ENCODE measurements around the gene C6orf47. TPM values are rescaled to one million over a fixed set of nuclear protein-coding genes. Genes with fewer than 3 reads are reported as not detected.
"Not testable (repeated sequence)": the region's sequence is repeated elsewhere in the genome, so short reads cannot be mapped to it uniquely, and the experiment has no call there.

Gene C6orf47, protein sequence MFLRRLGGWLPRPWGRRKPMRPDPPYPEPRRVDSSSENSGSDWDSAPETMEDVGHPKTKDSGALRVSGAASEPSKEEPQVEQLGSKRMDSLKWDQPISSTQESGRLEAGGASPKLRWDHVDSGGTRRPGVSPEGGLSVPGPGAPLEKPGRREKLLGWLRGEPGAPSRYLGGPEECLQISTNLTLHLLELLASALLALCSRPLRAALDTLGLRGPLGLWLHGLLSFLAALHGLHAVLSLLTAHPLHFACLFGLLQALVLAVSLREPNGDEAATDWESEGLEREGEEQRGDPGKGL
- total RNA-seq, result 10 to 100 TPM in 1 of 2 donors, 1 to 10 TPM in 1; 8.1 to 10.8 TPM
- 1 to 10 TPM; 2.0 to 6.7 TPM for polyA plus RNA-seq

DNA sequence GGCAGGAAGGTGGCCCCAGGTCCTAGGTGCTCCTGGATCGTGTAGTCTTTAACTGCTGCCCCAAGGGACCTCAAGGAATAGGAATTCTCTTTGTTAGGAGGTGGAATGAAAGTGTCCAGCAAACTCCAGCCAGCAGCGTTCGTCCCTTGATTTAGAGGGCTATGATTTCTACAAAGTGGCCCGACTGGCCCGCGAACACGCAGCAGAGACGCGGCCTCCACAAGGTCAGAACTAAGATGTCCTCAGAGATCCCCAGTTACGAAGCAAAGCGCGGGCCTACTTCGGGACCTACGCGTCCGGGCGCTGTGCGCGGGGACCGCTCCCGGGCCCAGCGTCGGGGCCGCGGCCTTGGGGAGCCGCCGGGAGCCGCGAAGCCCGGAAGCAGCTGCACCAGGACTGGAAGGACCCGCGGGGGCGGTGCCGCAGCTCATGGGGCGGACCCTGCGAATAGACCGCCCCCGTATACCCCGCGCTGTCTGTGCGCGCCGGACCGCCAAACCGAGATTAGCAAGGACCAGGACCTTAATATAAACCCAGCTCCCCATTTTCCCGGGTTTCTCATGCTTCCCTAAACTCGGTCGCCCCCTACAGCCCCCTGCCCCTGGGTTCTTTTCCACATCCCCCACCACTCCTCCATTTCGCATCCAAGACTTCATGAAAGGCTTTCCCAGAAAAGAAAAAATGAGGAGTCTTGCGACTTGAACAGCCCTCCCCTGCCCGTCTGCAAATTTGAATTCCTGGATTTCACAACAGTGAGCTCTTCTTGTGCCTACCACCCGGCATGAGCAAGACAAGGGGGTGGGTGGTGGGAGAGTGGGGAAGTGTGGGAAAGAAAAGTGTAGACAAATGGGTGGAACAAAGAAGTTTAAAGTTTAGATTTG lies at the start of gene C6orf47:
Gene C6orf47 (minus strand): TSS at position 398 of the 881 bp plus-strand sequence. CDS start 831 bp downstream, outside the sequence.
- TF ChIP-seq, protein P1, sequence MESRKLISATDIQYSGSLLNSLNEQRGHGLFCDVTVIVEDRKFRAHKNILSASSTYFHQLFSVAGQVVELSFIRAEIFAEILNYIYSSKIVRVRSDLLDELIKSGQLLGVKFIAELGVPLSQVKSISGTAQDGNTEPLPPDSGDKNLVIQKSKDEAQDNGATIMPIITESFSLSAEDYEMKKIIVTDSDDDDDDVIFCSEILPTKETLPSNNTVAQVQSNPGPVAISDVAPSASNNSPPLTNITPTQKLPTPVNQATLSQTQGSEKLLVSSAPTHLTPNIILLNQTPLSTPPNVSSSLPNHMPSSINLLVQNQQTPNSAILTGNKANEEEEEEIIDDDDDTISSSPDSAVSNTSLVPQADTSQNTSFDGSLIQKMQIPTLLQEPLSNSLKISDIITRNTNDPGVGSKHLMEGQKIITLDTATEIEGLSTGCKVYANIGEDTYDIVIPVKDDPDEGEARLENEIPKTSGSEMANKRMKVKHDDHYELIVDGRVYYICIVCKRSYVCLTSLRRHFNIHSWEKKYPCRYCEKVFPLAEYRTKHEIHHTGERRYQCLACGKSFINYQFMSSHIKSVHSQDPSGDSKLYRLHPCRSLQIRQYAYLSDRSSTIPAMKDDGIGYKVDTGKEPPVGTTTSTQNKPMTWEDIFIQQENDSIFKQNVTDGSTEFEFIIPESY (IDR thresholded peaks at IDR 0.05), result no peak
- TF ChIP-seq FOXA1 (IDR thresholded peaks at IDR 0.05) (no peak), JUND (IDR thresholded peaks at IDR 0.05) (no peak), RAD21 (IDR thresholded peaks at IDR 0.05) (no peak), NR2F2 (IDR thresholded peaks at IDR 0.05) (no peak), ATF3 (IDR thresholded peaks at IDR 0.05) (no peak), MAX (IDR thresholded peaks at IDR 0.05) (no peak), SP1 (IDR thresholded peaks at IDR 0.05) (peak; percentile 19), GABPA (IDR thresholded peaks at IDR 0.05 in 1 of 2, conservative IDR thresholded peaks at IDR 0.05 in 1 of 2) (peak in 1 of 2 donors; percentile 63), TAF1 (conservative IDR thresholded peaks at IDR 0.05) (no peak), HNF4G (IDR thresholded peaks at IDR 0.05) (no peak), EGR1 (IDR thresholded peaks at IDR 0.05; ENCODE audit: low read depth in 2 of 2) (peak; percentile 61 to 91), YY1 (IDR thresholded peaks at IDR 0.05) (peak; percentile 13), HNF4A (conservative IDR thresholded peaks at IDR 0.05) (no peak), RXRA (IDR thresholded peaks at IDR 0.05) (no peak), FOXA2 (IDR thresholded peaks at IDR 0.05) (no peak), CTCF (IDR thresholded peaks at IDR 0.05; ENCODE audit: low read depth, low read length, missing input control) (no peak)
- TF ChIP-seq, protein P2, sequence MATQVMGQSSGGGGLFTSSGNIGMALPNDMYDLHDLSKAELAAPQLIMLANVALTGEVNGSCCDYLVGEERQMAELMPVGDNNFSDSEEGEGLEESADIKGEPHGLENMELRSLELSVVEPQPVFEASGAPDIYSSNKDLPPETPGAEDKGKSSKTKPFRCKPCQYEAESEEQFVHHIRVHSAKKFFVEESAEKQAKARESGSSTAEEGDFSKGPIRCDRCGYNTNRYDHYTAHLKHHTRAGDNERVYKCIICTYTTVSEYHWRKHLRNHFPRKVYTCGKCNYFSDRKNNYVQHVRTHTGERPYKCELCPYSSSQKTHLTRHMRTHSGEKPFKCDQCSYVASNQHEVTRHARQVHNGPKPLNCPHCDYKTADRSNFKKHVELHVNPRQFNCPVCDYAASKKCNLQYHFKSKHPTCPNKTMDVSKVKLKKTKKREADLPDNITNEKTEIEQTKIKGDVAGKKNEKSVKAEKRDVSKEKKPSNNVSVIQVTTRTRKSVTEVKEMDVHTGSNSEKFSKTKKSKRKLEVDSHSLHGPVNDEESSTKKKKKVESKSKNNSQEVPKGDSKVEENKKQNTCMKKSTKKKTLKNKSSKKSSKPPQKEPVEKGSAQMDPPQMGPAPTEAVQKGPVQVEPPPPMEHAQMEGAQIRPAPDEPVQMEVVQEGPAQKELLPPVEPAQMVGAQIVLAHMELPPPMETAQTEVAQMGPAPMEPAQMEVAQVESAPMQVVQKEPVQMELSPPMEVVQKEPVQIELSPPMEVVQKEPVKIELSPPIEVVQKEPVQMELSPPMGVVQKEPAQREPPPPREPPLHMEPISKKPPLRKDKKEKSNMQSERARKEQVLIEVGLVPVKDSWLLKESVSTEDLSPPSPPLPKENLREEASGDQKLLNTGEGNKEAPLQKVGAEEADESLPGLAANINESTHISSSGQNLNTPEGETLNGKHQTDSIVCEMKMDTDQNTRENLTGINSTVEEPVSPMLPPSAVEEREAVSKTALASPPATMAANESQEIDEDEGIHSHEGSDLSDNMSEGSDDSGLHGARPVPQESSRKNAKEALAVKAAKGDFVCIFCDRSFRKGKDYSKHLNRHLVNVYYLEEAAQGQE (IDR thresholded peaks at IDR 0.05), result peak; percentile 42
- under 1% methylated on average over 52 of the region's 52 CpGs for WGBS
- H3K4me1 ChIP-seq (ENCODE audit: control insufficient read depth in 4 of 4, insufficient read depth in 4 of 4, low read length in 3 of 4), result peaks cover 20 to 75% (median 64%) of the 10 kb centered on the region in 4 donors

GRCh38 chr6:31709157-31709556 lies 48.6 kb upstream of the C6orf47 start:
- not testable (repeated sequence) for H3K9ac ChIP-seq (ENCODE audit: low read depth in 1 of 2, low read length in 2 of 2); H3K4me3 ChIP-seq (ENCODE audit: low read depth in 1 of 3, low read length in 3 of 3); H3K27me3 ChIP-seq (ENCODE audit: control insufficient read depth in 4 of 4, insufficient read depth in 4 of 4, low read length in 3 of 4); DNase-seq (ENCODE audit: low spot score); H3K9me3 ChIP-seq (ENCODE audit: control insufficient read depth in 4 of 4, low read length in 3 of 4); H3K27ac ChIP-seq (ENCODE audit: low read depth in 1 of 2, low read length in 2 of 2); H3K4me1 ChIP-seq (ENCODE audit: control insufficient read depth in 4 of 4, insufficient read depth in 4 of 4, low read length in 3 of 4); H3K36me3 ChIP-seq (ENCODE audit: control insufficient read depth in 4 of 4, insufficient read depth in 3 of 4, low read depth in 1 of 4, low read length in 3 of 4)
- WGBS, result 84% methylated on average over 11 of the region's 11 CpGs

More for the DNA sequence above, at the start of gene C6orf47:
- Histone ChIP-seq H3K27ac (ENCODE audit: low read depth in 1 of 2, low read length in 2 of 2) (peak within 1 kb of the TSS; percentile 81 to 90), H3K9ac (ENCODE audit: low read depth in 1 of 2, low read length in 2 of 2) (peak within 1 kb of the TSS; percentile 87 to 96), H3K4me3 (ENCODE audit: low read depth in 1 of 3, low read length in 3 of 3) (peak within 1 kb of the TSS; percentile 65 to 82 (median 67)), H3K36me3 (ENCODE audit: control insufficient read depth in 4 of 4, insufficient read depth in 3 of 4, low read depth in 1 of 4, low read length in 3 of 4) (peaks cover 0 to 7% (median 6%) of the 10 kb centered on the region in 4 donors), H3K27me3 (ENCODE audit: control insufficient read depth in 4 of 4, insufficient read depth in 4 of 4, low read length in 3 of 4) (no peaks in the 10 kb centered on the region), H3K9me3 (ENCODE audit: control insufficient read depth in 4 of 4, low read length in 3 of 4) (no peaks in the 10 kb centered on the region)
- peak; percentile 87 for DNase-seq (ENCODE audit: low spot score)

Measured in liver (tissue), 9 donors.